SIG-M5 treated with dmso at 0.1 percent for 504 hours (cell line): Measurements from ENCODE around the gene GABPA.

ENCODE experiments used
- DNase-seq: peaks from one replicate; lab custom pipeline; 2025; ENCODE audit not compliant: unreplicated experiment; lab: John Stamatoyannopoulos, UW

Gene GABPA

DNA sequence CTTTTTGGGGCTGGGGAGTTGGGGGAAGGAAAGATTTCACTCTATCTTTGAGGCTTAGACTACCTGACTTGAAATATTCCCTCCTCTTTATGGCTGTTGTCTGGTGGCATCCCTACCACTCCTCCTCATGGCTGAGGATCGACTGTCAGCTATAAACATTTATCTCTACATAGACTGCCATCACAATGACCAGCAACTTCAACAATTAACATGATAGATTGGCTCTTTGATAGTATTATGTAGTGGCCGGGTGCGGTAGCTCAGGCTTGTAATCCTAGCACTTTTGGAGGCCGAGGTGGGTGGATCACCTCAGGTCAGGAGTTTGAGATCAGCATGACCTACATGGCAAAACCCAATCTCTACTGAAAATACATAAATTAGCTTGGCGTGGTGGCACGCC, 72.4 kb downstream of the GABPA start:
- no peak for DNase-seq

DNA sequence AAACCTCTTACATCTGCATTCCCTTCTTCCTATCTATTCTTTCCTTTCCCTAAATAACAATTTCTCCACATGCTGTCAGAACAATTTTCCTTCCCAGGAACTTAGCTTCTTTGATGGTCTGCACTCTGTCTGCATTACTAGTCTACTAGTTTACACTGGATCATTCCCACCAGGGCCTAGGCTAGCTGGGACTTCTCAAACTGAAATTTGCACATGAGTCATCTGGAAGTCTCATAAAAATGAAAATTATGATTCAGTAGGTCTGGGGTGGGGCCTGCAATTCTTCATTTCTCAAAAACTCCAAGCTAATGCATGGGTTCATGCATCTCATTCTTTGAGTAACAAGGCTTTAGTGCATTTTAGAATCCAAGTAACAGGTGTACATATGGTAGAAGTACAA, 74.2 kb downstream of the GABPA start:
- DNase-seq, result no peak

- DNase-seq, result no peak
These were observed 76.4 kb downstream of the GABPA start for GRCh38 chr21:25811186-25811585.

DNA sequence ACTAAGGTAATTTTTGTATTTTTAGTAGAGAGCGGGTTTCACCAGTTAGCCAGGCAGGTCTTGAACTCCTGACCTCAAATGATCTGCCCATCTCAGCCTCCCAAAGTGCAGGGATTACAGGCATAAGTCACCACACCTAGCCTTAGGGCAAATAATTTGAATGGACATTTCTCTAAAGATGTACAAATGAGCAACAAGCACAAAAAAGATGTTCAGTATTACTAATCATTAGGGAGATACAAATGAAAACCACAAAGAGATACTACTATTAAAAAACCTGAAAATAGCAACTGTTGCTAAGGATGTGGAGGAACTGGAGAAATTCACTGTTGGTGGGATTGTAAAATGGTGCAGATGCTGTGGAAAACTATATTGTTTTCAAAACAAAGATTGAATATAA, 79.1 kb downstream of the GABPA start:
- DNase-seq, result no peak

DNA sequence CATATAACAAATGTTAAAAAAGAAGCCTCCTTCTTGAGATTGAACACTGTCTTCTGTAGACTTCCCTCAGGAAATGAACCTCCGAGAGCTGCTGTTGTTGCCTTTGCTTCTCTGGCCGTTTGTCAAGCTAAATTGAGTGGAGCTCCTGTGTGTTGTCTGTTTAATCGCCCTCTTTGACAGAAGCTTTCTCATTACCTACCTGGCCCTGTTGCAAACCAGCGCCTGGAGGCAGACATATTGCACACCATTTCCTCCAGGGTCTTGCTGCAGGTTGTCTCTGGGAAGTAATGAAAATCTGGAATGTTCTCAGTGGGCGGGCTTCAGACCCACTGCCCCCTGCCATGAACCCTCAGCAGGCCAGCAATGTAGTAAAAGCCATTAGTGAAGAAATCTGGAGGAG, 83.3 kb downstream of the GABPA start:
- no peak for DNase-seq

DNA sequence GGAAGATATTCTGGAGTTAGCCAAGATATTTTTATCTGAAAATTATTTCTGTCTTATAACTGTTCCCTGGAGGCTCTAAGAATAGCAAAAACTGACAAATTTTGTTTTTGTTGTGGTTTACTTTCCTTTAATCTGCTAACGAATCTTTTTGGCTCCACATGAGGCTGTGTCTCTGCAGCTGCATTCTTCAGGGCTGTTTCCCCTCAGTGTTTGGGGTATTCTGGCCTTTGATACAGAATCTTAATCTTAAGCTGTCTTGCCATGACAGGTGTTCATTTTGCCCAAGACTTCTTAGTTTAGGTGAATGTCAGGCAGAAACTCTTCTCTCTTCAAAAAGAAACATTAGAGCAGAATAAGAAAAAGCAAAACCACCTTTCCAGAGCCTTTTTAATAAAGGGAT, 83.8 kb downstream of the GABPA start:
- no peak for DNase-seq
